Erythroblast (primary cell): ENCODE data around the gene IL21.

ENCODE experiments used
- GATA1 ChIP-seq: IDR thresholded peaks from 2 replicates; pipeline ENCODE4 v1.6.1; 2011; ENCODE audit warnings: low read depth, mild to moderate bottlenecking, control low read depth, low read length, moderate library complexity
- POLR2A ChIP-seq: IDR thresholded peaks from 2 replicates; pipeline ENCODE4 v1.6.1; 2011; ENCODE audit warnings: mild to moderate bottlenecking, low read length

DNA sequence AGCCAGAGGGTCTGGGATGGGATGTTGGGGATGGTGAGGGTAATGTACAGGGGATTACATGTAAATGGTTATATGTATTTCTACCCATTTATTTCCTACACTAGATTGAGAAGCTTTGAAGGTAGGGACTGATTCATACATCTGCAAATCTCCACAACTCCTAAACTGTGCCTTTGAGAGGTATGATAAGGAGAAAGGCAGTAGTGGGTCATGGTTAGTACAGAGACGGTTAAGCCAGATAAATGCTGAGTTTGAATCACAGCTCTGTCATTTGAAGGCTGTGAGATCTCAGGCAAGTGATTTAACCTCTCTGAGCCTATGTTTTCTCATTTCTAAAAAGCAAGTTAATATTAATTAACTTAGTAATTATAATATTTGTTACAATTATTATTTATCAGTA is 29.3 kb upstream of the IL21 start:
- TF ChIP-seq POLR2A (no peak), GATA1 (no peak)
